NT2/D1 (cell line): ENCODE results near the gene PLCB1.

ENCODE experiments used
- DNase-seq: peaks from one replicate; pipeline ENCODE4 v3.0.0-alpha.2; 2011; ENCODE audit warnings: low read depth, low spot score
- H3K27me3 ChIP-seq: 2 replicates; pipeline ENCODE4 v1.6.0; 2011; ENCODE audit warnings: mild to moderate bottlenecking; ENCODE audit not compliant: insufficient read length, insufficient read depth
- H3K36me3 ChIP-seq: 2 replicates; pipeline ENCODE4 v1.6.1; 2011; ENCODE audit warnings: mild to moderate bottlenecking, low read length, mixed read lengths; ENCODE audit not compliant: insufficient read depth, insufficient read length
- H3K4me1 ChIP-seq: 2 replicates; pipeline ENCODE4 v1.5.1; 2011; ENCODE audit not compliant: insufficient read depth, insufficient read length
- H3K4me3 ChIP-seq: 2 replicates; pipeline ENCODE4 v1.5.1; 2011; ENCODE audit warnings: low read depth; ENCODE audit not compliant: insufficient read length
- H3K9ac ChIP-seq: 2 replicates; pipeline ENCODE4 v1.6.0; 2011; ENCODE audit warnings: low read depth; ENCODE audit not compliant: insufficient read length
- H3K9me3 ChIP-seq: 2 replicates; pipeline ENCODE4 v1.5.1; 2011; ENCODE audit warnings: mild to moderate bottlenecking, low read length; ENCODE audit not compliant: insufficient read depth
- SUZ12 ChIP-seq: IDR thresholded peaks from 2 replicates; pipeline ENCODE4 v1.6.1; 2011; ENCODE audit not compliant: insufficient read length, insufficient read depth; ENCODE audit errors: extremely low read depth
- YY1 ChIP-seq: IDR thresholded peaks from 2 replicates; pipeline ENCODE4 v1.6.1; 2011; ENCODE audit not compliant: insufficient read length, insufficient read depth
- ZNF274 ChIP-seq: IDR thresholded peaks from 2 replicates; pipeline ENCODE4 v1.6.1; 2011; ENCODE audit warnings: mild to moderate bottlenecking, low read depth, low read length

PLCB1 gene

DNA sequence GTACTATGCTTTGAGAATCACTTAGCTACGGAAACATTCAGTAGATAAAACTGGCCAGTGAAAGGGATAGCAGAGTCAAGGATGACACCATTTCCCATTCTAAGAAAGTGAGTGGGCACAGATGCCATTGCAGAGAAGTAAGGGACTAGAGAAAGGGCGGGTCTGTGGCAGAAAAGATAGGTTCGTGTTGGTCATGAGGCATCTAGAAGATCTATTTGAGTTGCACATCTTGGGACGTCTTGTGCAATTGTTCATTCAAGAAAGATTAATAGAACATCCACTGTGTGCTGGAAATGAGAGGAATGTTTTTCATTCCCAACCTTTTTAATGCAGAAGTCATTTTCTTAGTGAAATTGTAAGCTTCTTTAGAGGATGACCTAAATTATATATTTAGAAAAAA lies 161.7 kb downstream of the PLCB1 start:
- H3K27me3 ChIP-seq, result no peaks in the 10 kb centered on the region
- no peak for DNase-seq
- H3K36me3 ChIP-seq, result no peaks in the 10 kb centered on the region
- no peaks in the 10 kb centered on the region for H3K9me3 ChIP-seq
- TF ChIP-seq ZNF274, result no peak
- no peak for TF ChIP-seq YY1
- no peak for TF ChIP-seq SUZ12
- no peaks in the 10 kb centered on the region for H3K4me1 ChIP-seq
- H3K9ac ChIP-seq, result no peak overlapping the region
- H3K4me3 ChIP-seq, result no peak overlapping the region

DNA sequence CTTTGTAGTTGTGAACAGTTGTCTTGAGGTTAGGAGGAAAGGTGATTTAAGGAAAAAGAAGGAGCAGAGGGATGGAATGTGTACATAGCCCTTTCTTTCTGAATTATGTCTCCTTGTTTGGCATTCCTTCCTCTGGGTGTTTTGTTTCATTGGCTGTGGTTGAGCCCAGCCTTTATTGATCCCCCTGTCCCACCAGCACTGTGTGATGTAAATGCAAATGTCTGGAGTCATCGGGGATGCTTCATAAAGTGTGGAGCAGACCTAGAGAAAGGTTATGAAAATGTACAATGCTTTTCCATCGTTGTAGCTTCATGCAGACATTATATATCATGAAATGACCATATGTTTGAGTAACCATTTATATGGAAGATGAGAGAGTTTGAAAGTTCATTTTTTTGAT lies 164.5 kb downstream of the PLCB1 start:
- DNase-seq, result no peak
- H3K27me3 ChIP-seq, result no peaks in the 10 kb centered on the region
- no peaks in the 10 kb centered on the region for H3K9me3 ChIP-seq
- TF ChIP-seq YY1 (no peak), SUZ12 (no peak), ZNF274 (no peak)
- H3K4me3 ChIP-seq, result no peak overlapping the region
- no peaks in the 10 kb centered on the region for H3K4me1 ChIP-seq
- no peak overlapping the region for H3K9ac ChIP-seq
- H3K36me3 ChIP-seq, result no peaks in the 10 kb centered on the region

DNA sequence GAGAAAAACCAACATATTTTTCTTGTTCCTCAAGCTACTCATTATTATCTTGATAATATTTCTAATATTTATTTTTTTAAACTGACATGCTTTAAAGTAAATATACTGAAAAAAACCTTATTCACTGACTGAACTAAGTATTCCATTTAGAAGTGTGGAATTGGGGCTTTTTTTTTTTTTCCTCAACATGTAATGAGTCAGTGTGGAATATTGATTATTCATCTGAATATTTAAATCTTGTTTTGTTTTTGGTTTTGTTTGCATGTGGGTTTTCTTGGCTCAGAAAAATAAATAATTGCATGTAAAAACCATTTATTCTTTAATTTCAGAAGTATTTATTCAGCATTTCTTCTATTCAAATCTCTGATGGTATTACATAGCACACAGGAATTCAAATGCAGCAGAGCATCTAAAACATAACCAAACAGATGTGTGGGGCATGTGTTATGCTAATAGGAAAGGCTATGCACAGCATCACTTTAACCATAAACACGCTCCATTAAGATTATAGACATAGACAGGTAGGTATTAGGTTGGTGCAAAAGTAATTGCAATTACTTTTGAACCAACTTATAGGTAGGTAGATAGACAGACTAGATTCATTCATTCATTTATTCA lies 166.5 kb downstream of the PLCB1 start:
- TF ChIP-seq YY1 (no peak), ZNF274 (no peak), SUZ12 (no peak)
- Histone ChIP-seq H3K9ac (no peak overlapping the region), H3K27me3 (no peaks in the 10 kb centered on the region), H3K9me3 (peaks cover 5% of the 10 kb centered on the region; the same call in 1 of the 2 replicates), H3K4me1 (no peaks in the 10 kb centered on the region), H3K4me3 (no peak overlapping the region), H3K36me3 (no peaks in the 10 kb centered on the region)
- DNase-seq, result no peak

DNA sequence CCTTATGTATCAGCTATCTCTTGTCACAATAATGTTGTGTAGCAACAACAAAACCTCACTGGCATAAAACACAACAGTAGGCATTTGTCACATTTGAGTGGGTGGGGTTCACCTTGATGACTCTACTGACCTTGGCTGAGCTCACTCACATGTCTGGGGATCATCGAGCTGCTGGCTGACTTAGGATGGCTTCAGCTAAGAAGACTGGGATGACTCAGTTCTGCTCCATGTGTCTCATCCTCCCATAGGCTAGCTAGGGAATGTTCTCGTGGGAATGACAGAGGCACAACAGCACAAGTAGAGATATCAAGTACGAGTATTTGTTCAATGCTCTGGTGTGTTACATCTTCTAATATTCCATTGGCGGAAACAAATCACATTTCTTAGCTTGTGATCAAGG lies 167.9 kb downstream of the PLCB1 start:
- Histone ChIP-seq H3K9ac (no peak overlapping the region), H3K36me3 (no peaks in the 10 kb centered on the region), H3K9me3 (peaks cover 5% of the 10 kb centered on the region; the same call in 1 of the 2 replicates), H3K27me3 (no peaks in the 10 kb centered on the region), H3K4me3 (no peak overlapping the region), H3K4me1 (no peaks in the 10 kb centered on the region)
- TF ChIP-seq YY1 (no peak), ZNF274 (no peak), SUZ12 (no peak)
- no peak for DNase-seq

DNA sequence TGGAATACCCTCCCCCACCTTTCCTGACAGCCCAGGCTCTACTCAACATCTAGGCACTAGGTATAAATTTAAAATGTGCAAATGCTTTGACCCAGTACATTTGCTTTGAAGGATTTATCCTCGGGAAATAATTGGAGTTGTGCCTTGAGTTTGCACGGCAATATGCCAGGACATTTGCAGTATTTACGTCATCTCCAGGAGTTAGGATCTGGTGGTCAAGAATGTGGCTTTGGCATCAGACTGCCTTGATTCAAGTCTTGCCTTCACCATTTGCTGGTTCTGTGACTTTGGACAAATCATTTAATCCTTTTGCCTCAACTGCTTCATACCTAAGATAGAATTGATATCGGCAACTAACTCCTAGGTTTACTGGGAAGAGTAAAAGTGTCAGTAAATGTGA lies 169.6 kb downstream of the PLCB1 start:
- TF ChIP-seq YY1 (no peak), SUZ12 (no peak), ZNF274 (no peak)
- no peak overlapping the region for H3K9ac ChIP-seq
- DNase-seq, result no peak

DNA sequence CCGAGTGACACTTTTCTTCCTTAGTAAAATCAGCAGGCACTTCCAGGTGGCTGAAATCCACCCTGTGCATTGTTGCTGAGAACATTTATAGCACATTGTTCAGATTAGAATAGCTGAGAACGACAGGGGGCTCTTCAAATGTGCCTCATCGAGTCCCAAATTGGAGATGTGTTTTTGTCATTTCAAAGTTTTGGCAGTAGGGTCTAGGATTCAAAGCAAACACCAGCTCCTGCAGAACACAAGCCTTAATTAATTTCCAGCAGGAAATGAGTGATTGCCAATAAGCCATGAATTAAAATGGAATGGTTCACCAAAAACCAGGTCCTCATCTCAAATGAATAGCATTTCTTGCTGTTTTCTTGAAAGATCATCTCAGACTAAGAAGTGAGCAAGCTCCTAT lies 171.6 kb downstream of the PLCB1 start:
- no peak for DNase-seq
- H3K9ac ChIP-seq, result no peak overlapping the region
- TF ChIP-seq ZNF274, result no peak
- TF ChIP-seq YY1, result no peak
- no peak for TF ChIP-seq SUZ12
- no peaks in the 10 kb centered on the region for H3K27me3 ChIP-seq
- H3K4me3 ChIP-seq, result no peak overlapping the region
- peaks cover 2% of the 10 kb centered on the region for H3K4me1 ChIP-seq
- H3K36me3 ChIP-seq, result no peaks in the 10 kb centered on the region
- H3K9me3 ChIP-seq, result peaks cover 5% of the 10 kb centered on the region; the same call in 1 of the 2 replicates

More for the DNA sequence above, 169.6 kb downstream of the PLCB1 start:
- no peak overlapping the region for H3K4me3 ChIP-seq
- no peaks in the 10 kb centered on the region for H3K4me1 ChIP-seq
- H3K27me3 ChIP-seq, result no peaks in the 10 kb centered on the region
- H3K9me3 ChIP-seq, result peaks cover 5% of the 10 kb centered on the region; the same call in 1 of the 2 replicates
- no peaks in the 10 kb centered on the region for H3K36me3 ChIP-seq

DNA sequence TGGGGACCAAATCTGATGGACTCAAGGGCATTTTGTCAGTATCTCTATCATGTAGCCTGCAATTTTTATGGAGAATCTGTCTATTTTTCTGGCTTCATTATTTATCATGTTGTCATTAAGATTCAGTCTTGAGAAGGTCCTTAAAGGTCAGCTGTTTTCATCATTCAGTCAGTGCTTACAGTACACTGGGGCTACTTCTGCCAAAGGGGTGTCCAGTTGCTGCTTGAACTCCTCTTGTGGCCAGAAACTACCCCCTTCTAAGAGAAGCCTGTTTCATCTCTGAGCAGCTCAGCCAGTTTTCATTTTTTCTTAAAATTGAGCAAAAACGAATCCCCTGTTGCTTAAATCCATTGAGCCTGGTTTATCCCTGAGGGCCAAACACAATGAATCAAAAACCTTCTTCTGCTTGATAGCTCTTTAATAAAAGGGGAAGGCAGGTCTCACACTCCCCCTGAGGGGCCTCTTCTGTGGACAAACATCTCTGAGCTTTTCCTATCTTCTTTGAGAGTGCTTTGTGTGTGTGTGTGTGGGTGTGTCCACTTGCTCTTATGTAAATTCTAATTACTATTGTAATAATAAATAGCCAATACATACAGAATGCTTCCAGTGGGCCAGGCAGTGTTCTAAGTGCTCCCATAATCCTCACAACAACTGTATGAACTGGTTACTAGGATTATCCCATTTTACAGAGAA lies 172.2 kb downstream of the PLCB1 start:
- Histone ChIP-seq H3K9ac (no peak overlapping the region), H3K4me3 (no peak overlapping the region), H3K36me3 (no peaks in the 10 kb centered on the region), H3K4me1 (peaks cover 2% of the 10 kb centered on the region), H3K9me3 (peaks cover 5% of the 10 kb centered on the region; the same call in 1 of the 2 replicates), H3K27me3 (no peaks in the 10 kb centered on the region)
- DNase-seq, result no peak
- TF ChIP-seq ZNF274, result no peak
- no peak for TF ChIP-seq SUZ12
- no peak for TF ChIP-seq YY1
